Measurements from ENCODE around the gene ORC5.

DNA sequence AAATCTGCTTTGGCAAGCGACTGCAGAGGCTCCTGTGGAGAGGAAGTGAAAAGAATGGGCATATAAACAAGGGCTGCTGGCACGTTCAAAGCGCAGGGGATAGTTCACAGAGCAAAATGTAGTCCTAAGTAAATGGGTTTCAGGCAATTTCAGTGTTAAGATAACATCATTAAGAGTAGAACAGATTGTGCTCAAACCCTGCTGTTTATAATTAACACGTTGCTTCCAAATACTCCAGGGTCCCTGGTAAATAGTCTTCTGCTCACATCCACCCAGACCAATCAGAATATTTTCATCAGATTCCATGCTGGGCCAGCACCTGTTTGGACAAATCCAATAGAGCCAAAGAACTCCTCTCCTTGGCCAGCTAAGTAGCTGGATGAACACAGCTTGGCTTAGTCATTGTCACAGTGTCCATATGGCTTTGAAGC, 81.4 kb downstream of the ORC5 start:
- TF ChIP-seq, protein P1, sequence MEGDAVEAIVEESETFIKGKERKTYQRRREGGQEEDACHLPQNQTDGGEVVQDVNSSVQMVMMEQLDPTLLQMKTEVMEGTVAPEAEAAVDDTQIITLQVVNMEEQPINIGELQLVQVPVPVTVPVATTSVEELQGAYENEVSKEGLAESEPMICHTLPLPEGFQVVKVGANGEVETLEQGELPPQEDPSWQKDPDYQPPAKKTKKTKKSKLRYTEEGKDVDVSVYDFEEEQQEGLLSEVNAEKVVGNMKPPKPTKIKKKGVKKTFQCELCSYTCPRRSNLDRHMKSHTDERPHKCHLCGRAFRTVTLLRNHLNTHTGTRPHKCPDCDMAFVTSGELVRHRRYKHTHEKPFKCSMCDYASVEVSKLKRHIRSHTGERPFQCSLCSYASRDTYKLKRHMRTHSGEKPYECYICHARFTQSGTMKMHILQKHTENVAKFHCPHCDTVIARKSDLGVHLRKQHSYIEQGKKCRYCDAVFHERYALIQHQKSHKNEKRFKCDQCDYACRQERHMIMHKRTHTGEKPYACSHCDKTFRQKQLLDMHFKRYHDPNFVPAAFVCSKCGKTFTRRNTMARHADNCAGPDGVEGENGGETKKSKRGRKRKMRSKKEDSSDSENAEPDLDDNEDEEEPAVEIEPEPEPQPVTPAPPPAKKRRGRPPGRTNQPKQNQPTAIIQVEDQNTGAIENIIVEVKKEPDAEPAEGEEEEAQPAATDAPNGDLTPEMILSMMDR (IDR thresholded peaks at IDR 0.05), result no peak
- no peak for TF ChIP-seq POLR2AphosphoS5 (IDR thresholded peaks at IDR 0.05)
